Liver (tissue), 9 donors: Measurements from ENCODE around the gene NPAS2. TPM values are rescaled to one million over a fixed set of nuclear protein-coding genes. Genes with fewer than 3 reads are reported as not detected.

ENCODE experiments used
- DNase-seq: peaks from one replicate; pipeline ENCODE4 v3.0.0-alpha.2; 2017; ENCODE audit warnings: low spot score
- H3K27ac ChIP-seq, 2 donors: one replicate each; pipeline ENCODE4 v1.7.0; 2013; ENCODE audit warnings: inconsistent platforms in 2 of 2, low read length in 2 of 2, control low read depth in 1 of 2, low read depth in 1 of 2, mild to moderate bottlenecking in 1 of 2
- H3K27me3 ChIP-seq, 4 donors: one replicate each; pipeline versions ENCODE4 v1.6.1 to v1.7.0; 2013; ENCODE audit warnings: low read length in 3 of 4, inconsistent platforms in 1 of 4, mild to moderate bottlenecking in 1 of 4, moderate library complexity in 1 of 4; ENCODE audit not compliant: control insufficient read depth in 4 of 4, insufficient read depth in 4 of 4
- H3K36me3 ChIP-seq, 4 donors: one replicate each; pipeline versions ENCODE4 v1.6.1 to v1.7.0; 2013; ENCODE audit warnings: low read length in 3 of 4, mild to moderate bottlenecking in 3 of 4, low read depth in 1 of 4, moderate library complexity in 1 of 4; ENCODE audit not compliant: control insufficient read depth in 4 of 4, insufficient read depth in 3 of 4
- H3K4me1 ChIP-seq, 4 donors: one replicate each; pipeline versions ENCODE4 v1.6.1 to v1.7.0; 2013; ENCODE audit warnings: low read length in 3 of 4, mild to moderate bottlenecking in 3 of 4, moderate library complexity in 1 of 4; ENCODE audit not compliant: control insufficient read depth in 4 of 4, insufficient read depth in 4 of 4
- H3K4me3 ChIP-seq, 3 donors: one replicate each; pipeline versions ENCODE4 v1.6.1 to v1.7.0; 2013; ENCODE audit warnings: low read length in 3 of 3, control low read depth in 1 of 3, low read depth in 1 of 3, mild to moderate bottlenecking in 1 of 3
- H3K9ac ChIP-seq, 2 donors: one replicate each; pipeline ENCODE4 v1.7.0; 2013; ENCODE audit warnings: low read length in 2 of 2, mild to moderate bottlenecking in 2 of 2, moderate library complexity in 2 of 2, control low read depth in 1 of 2, low read depth in 1 of 2
- H3K9me3 ChIP-seq, 4 donors: one replicate each; pipeline versions ENCODE4 v1.6.1 to v1.7.0; 2013; ENCODE audit warnings: low read length in 3 of 4; ENCODE audit not compliant: control insufficient read depth in 4 of 4
- EGR1 ChIP-seq, 2 donors: IDR thresholded peaks; 2 replicates each; pipeline ENCODE4 v1.6.1; 2016 to 2018; ENCODE audit warnings: antibody characterized with exemption in 2 of 2, low read depth in 2 of 2
- FOXA1 ChIP-seq: IDR thresholded peaks from 2 replicates; pipeline ENCODE4 v1.6.1; 2016; ENCODE audit warnings: antibody characterized with exemption
- GABPA ChIP-seq, 2 donors: IDR thresholded peaks in 1 of 2; conservative IDR thresholded peaks in 1 of 2; 2 replicates each; pipeline ENCODE4 v1.6.1; 2016; ENCODE audit warnings: antibody characterized with exemption in 2 of 2, mild to moderate bottlenecking in 1 of 2, moderate library complexity in 1 of 2
- HNF4A ChIP-seq, 2 donors: conservative IDR thresholded peaks; 2 replicates each; pipeline ENCODE4 v1.6.1; 2016; ENCODE audit warnings: antibody characterized with exemption in 2 of 2, mild to moderate bottlenecking in 2 of 2
- HNF4G ChIP-seq: IDR thresholded peaks from 2 replicates; pipeline ENCODE4 v1.6.1; 2016; ENCODE audit warnings: antibody characterized with exemption
- JUND ChIP-seq, 2 donors: IDR thresholded peaks; 2 replicates each; pipeline ENCODE4 v1.6.1; 2016; ENCODE audit warnings: antibody characterized with exemption in 2 of 2
- NR2F2 ChIP-seq: IDR thresholded peaks from 2 replicates; pipeline ENCODE4 v1.6.1; 2016; ENCODE audit warnings: antibody characterized with exemption
- RAD21 ChIP-seq, 2 donors: IDR thresholded peaks; 2 replicates each; pipeline ENCODE4 v1.6.1; 2016; ENCODE audit warnings: antibody characterized with exemption in 2 of 2, mild to moderate bottlenecking in 2 of 2
- RXRA ChIP-seq, 2 donors: IDR thresholded peaks; 2 replicates each; pipeline ENCODE4 v1.6.1; 2017 to 2018; ENCODE audit warnings: antibody characterized with exemption in 2 of 2, mild to moderate bottlenecking in 1 of 2
- SP1 ChIP-seq: IDR thresholded peaks from 2 replicates; pipeline ENCODE4 v1.6.1; 2018; ENCODE audit warnings: antibody characterized with exemption, mild to moderate bottlenecking
- TAF1 ChIP-seq: conservative IDR thresholded peaks from 2 replicates; pipeline ENCODE4 v1.6.1; 2016; ENCODE audit warnings: antibody characterized with exemption, mild to moderate bottlenecking
- YY1 ChIP-seq: IDR thresholded peaks from 2 replicates; pipeline ENCODE4 v1.6.1; 2016; ENCODE audit warnings: antibody characterized with exemption, mild to moderate bottlenecking
- WGBS: extraction: QIAGEN DNeasy Blood & Tissue Kit; methylation state at CpG from one replicate; pipeline ENCODE4 v1.1.7; 2013; 5-methylcytosine and 5-hydroxymethylcytosine counted together
- polyA plus RNA-seq, 2 donors: library from polyadenylated mRNA; stranded (reverse) in 1 of 2; unstranded in 1 of 2; fragments of 200-250 nt in 1 of 2; fragments of >200 nt in 1 of 2; fragmentation: Nextera tagmentation in 1 of 2; extraction: Ambion mirVana in 1 of 2; gene quantifications; one replicate each; pipeline versions ENCODE4 v1.2.1 to v1.2.3, GENCODE V29; 2013 to 2015
- total RNA-seq, 2 donors: library from RNA; depleted of rRNA; stranded (reverse); fragments of >200 nt; gene quantifications; one replicate each; pipeline ENCODE4 v1.2.3, GENCODE V29; 2014
- TF ChIP-seq, protein P1 (sequence below): IDR thresholded peaks from 2 replicates; pipeline ENCODE4 v1.6.1; 2016; ENCODE audit warnings: antibody characterized with exemption
- TF ChIP-seq, protein P2 (sequence below): IDR thresholded peaks from 2 replicates; pipeline ENCODE4 v1.6.1; 2016; ENCODE audit warnings: antibody characterized with exemption, mild to moderate bottlenecking
- TF ChIP-seq, protein P3 (sequence below): IDR thresholded peaks from 2 replicates; pipeline ENCODE4 v1.6.1; 2016; ENCODE audit warnings: antibody characterized with exemption
- donor health status: healthy.
- donor health status: healthy.
- donor health status: healthy.
- donor health status: healthy.
- donor health status: healthy.

The NPAS2 gene
- total and polyA plus RNA-seq, 4 donors, result 0.33 to 24.3 (median 6.6) TPM

DNA sequence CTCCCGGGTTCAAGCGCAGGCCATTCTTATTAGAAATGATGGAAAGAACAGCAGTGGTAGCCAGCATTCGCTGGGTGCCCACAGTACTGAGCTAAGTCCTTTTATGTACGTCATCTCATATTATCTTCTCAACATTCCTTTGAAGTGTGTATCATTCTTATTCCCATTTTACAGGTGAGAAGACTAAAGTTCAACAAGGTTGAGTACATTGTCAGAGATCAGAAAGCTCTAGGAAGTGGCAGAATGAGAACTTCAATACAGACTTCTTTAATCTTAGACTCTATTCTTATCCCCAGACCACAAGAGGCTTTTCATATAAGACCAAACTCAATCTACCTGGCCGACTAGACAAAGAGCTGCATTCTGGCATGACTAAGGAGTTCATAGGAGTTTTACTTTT, 86.7 kb downstream of the NPAS2 start:
- WGBS, result 94% methylated on average over 5 of the region's 5 CpGs
- Histone ChIP-seq H3K4me3 (no peak overlapping the region), H3K9ac (no peak overlapping the region), H3K9me3 (no peaks in the 10 kb centered on the region), H3K27me3 (no peaks in the 10 kb centered on the region), H3K4me1 (peaks cover 0 to 4% (median 1%) of the 10 kb centered on the region in 4 donors), H3K27ac (no peak overlapping the region), H3K36me3 (peaks cover 0 to 3% (median 0%) of the 10 kb centered on the region in 4 donors)
- no peak for TF ChIP-seq RAD21 (IDR thresholded peaks at IDR 0.05)
- no peak for DNase-seq

DNA sequence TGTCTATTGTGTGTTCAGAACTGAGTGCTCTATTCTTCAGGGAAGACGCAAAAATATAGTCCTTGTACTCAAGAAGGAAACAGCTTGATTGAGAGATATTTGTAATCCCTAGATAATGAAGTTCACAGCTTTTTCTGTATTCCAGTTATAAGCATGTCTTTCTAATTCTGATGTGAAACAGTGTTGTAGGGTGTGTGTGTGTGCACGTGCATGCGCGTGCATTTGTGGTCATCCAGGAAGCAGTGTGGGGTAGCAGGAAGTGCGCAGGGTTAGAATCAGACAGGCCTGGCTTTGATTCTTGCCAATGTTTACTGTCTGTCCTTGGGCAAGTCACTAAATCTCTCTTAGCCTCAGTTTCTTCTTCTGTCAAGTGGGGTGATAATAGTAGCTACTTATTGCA, 87.9 kb downstream of the NPAS2 start:
- Histone ChIP-seq H3K4me3 (no peak overlapping the region), H3K4me1 (peaks cover 0 to 3% (median 1%) of the 10 kb centered on the region in 4 donors), H3K9ac (no peak overlapping the region), H3K27ac (no peak overlapping the region), H3K27me3 (no peaks in the 10 kb centered on the region), H3K36me3 (peaks cover 0 to 3% (median 0%) of the 10 kb centered on the region in 4 donors), H3K9me3 (no peaks in the 10 kb centered on the region)
- no peak for DNase-seq
- 79% methylated on average over 5 of the region's 5 CpGs for whole genome bisulfite sequencing
- no peak for TF ChIP-seq EGR1 (IDR thresholded peaks at IDR 0.05; ENCODE audit: low read depth in 2 of 2)
- TF ChIP-seq HNF4A (conservative IDR thresholded peaks at IDR 0.05), result no peak
- no peak for TF ChIP-seq NR2F2
- TF ChIP-seq YY1, result no peak
- TF ChIP-seq RAD21 (IDR thresholded peaks at IDR 0.05), result no peak
- no peak for TF ChIP-seq RXRA (IDR thresholded peaks at IDR 0.05)
- TF ChIP-seq, protein P1, sequence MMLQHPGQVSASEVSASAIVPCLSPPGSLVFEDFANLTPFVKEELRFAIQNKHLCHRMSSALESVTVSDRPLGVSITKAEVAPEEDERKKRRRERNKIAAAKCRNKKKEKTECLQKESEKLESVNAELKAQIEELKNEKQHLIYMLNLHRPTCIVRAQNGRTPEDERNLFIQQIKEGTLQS, result no peak
- no peak for TF ChIP-seq SP1
- TF ChIP-seq, protein P2, sequence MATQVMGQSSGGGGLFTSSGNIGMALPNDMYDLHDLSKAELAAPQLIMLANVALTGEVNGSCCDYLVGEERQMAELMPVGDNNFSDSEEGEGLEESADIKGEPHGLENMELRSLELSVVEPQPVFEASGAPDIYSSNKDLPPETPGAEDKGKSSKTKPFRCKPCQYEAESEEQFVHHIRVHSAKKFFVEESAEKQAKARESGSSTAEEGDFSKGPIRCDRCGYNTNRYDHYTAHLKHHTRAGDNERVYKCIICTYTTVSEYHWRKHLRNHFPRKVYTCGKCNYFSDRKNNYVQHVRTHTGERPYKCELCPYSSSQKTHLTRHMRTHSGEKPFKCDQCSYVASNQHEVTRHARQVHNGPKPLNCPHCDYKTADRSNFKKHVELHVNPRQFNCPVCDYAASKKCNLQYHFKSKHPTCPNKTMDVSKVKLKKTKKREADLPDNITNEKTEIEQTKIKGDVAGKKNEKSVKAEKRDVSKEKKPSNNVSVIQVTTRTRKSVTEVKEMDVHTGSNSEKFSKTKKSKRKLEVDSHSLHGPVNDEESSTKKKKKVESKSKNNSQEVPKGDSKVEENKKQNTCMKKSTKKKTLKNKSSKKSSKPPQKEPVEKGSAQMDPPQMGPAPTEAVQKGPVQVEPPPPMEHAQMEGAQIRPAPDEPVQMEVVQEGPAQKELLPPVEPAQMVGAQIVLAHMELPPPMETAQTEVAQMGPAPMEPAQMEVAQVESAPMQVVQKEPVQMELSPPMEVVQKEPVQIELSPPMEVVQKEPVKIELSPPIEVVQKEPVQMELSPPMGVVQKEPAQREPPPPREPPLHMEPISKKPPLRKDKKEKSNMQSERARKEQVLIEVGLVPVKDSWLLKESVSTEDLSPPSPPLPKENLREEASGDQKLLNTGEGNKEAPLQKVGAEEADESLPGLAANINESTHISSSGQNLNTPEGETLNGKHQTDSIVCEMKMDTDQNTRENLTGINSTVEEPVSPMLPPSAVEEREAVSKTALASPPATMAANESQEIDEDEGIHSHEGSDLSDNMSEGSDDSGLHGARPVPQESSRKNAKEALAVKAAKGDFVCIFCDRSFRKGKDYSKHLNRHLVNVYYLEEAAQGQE, result no peak
- TF ChIP-seq, protein P3, sequence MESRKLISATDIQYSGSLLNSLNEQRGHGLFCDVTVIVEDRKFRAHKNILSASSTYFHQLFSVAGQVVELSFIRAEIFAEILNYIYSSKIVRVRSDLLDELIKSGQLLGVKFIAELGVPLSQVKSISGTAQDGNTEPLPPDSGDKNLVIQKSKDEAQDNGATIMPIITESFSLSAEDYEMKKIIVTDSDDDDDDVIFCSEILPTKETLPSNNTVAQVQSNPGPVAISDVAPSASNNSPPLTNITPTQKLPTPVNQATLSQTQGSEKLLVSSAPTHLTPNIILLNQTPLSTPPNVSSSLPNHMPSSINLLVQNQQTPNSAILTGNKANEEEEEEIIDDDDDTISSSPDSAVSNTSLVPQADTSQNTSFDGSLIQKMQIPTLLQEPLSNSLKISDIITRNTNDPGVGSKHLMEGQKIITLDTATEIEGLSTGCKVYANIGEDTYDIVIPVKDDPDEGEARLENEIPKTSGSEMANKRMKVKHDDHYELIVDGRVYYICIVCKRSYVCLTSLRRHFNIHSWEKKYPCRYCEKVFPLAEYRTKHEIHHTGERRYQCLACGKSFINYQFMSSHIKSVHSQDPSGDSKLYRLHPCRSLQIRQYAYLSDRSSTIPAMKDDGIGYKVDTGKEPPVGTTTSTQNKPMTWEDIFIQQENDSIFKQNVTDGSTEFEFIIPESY, result no peak
- no peak for TF ChIP-seq FOXA1
- TF ChIP-seq GABPA (IDR thresholded peaks at IDR 0.05 in 1 of 2, conservative IDR thresholded peaks at IDR 0.05 in 1 of 2), result no peak
- TF ChIP-seq HNF4G, result no peak
- TF ChIP-seq JUND (IDR thresholded peaks at IDR 0.05), result no peak
- TF ChIP-seq TAF1, result no peak
